Liver (tissue), 9 donors: ENCODE measurements around the gene ZNF212. TPM values are rescaled to one million over a fixed set of nuclear protein-coding genes. Genes with fewer than 3 reads are reported as not detected.

ENCODE experiments used
- DNase-seq: peaks from one replicate; pipeline ENCODE4 v3.0.0-alpha.2; 2017; ENCODE audit warnings: low spot score
- H3K27ac ChIP-seq, 2 donors: one replicate each; pipeline ENCODE4 v1.7.0; 2013; ENCODE audit warnings: inconsistent platforms in 2 of 2, low read length in 2 of 2, control low read depth in 1 of 2, low read depth in 1 of 2, mild to moderate bottlenecking in 1 of 2
- H3K27me3 ChIP-seq, 4 donors: one replicate each; pipeline versions ENCODE4 v1.6.1 to v1.7.0; 2013; ENCODE audit warnings: low read length in 3 of 4, inconsistent platforms in 1 of 4, mild to moderate bottlenecking in 1 of 4, moderate library complexity in 1 of 4; ENCODE audit not compliant: control insufficient read depth in 4 of 4, insufficient read depth in 4 of 4
- H3K36me3 ChIP-seq, 4 donors: one replicate each; pipeline versions ENCODE4 v1.6.1 to v1.7.0; 2013; ENCODE audit warnings: low read length in 3 of 4, mild to moderate bottlenecking in 3 of 4, low read depth in 1 of 4, moderate library complexity in 1 of 4; ENCODE audit not compliant: control insufficient read depth in 4 of 4, insufficient read depth in 3 of 4
- H3K4me1 ChIP-seq, 4 donors: one replicate each; pipeline versions ENCODE4 v1.6.1 to v1.7.0; 2013; ENCODE audit warnings: low read length in 3 of 4, mild to moderate bottlenecking in 3 of 4, moderate library complexity in 1 of 4; ENCODE audit not compliant: control insufficient read depth in 4 of 4, insufficient read depth in 4 of 4
- H3K4me3 ChIP-seq, 3 donors: one replicate each; pipeline versions ENCODE4 v1.6.1 to v1.7.0; 2013; ENCODE audit warnings: low read length in 3 of 3, control low read depth in 1 of 3, low read depth in 1 of 3, mild to moderate bottlenecking in 1 of 3
- H3K9ac ChIP-seq, 2 donors: one replicate each; pipeline ENCODE4 v1.7.0; 2013; ENCODE audit warnings: low read length in 2 of 2, mild to moderate bottlenecking in 2 of 2, moderate library complexity in 2 of 2, control low read depth in 1 of 2, low read depth in 1 of 2
- H3K9me3 ChIP-seq, 4 donors: one replicate each; pipeline versions ENCODE4 v1.6.1 to v1.7.0; 2013; ENCODE audit warnings: low read length in 3 of 4; ENCODE audit not compliant: control insufficient read depth in 4 of 4
- EGR1 ChIP-seq, 2 donors: IDR thresholded peaks; 2 replicates each; pipeline ENCODE4 v1.6.1; 2016 to 2018; ENCODE audit warnings: antibody characterized with exemption in 2 of 2, low read depth in 2 of 2
- FOXA1 ChIP-seq: IDR thresholded peaks from 2 replicates; pipeline ENCODE4 v1.6.1; 2016; ENCODE audit warnings: antibody characterized with exemption
- GABPA ChIP-seq, 2 donors: IDR thresholded peaks in 1 of 2; conservative IDR thresholded peaks in 1 of 2; 2 replicates each; pipeline ENCODE4 v1.6.1; 2016; ENCODE audit warnings: antibody characterized with exemption in 2 of 2, mild to moderate bottlenecking in 1 of 2, moderate library complexity in 1 of 2
- HNF4G ChIP-seq: IDR thresholded peaks from 2 replicates; pipeline ENCODE4 v1.6.1; 2016; ENCODE audit warnings: antibody characterized with exemption
- JUND ChIP-seq, 2 donors: IDR thresholded peaks; 2 replicates each; pipeline ENCODE4 v1.6.1; 2016; ENCODE audit warnings: antibody characterized with exemption in 2 of 2
- RAD21 ChIP-seq, 2 donors: IDR thresholded peaks; 2 replicates each; pipeline ENCODE4 v1.6.1; 2016; ENCODE audit warnings: antibody characterized with exemption in 2 of 2, mild to moderate bottlenecking in 2 of 2
- SP1 ChIP-seq: IDR thresholded peaks from 2 replicates; pipeline ENCODE4 v1.6.1; 2018; ENCODE audit warnings: antibody characterized with exemption, mild to moderate bottlenecking
- TAF1 ChIP-seq: conservative IDR thresholded peaks from 2 replicates; pipeline ENCODE4 v1.6.1; 2016; ENCODE audit warnings: antibody characterized with exemption, mild to moderate bottlenecking
- YY1 ChIP-seq: IDR thresholded peaks from 2 replicates; pipeline ENCODE4 v1.6.1; 2016; ENCODE audit warnings: antibody characterized with exemption, mild to moderate bottlenecking
- WGBS: extraction: QIAGEN DNeasy Blood & Tissue Kit; methylation state at CpG from one replicate; pipeline ENCODE4 v1.1.7; 2013; 5-methylcytosine and 5-hydroxymethylcytosine counted together
- polyA plus RNA-seq, 2 donors: library from polyadenylated mRNA; stranded (reverse) in 1 of 2; unstranded in 1 of 2; fragments of 200-250 nt in 1 of 2; fragments of >200 nt in 1 of 2; fragmentation: Nextera tagmentation in 1 of 2; extraction: Ambion mirVana in 1 of 2; gene quantifications; one replicate each; pipeline versions ENCODE4 v1.2.1 to v1.2.3, GENCODE V29; 2013 to 2015
- total RNA-seq, 2 donors: library from RNA; depleted of rRNA; stranded (reverse); fragments of >200 nt; gene quantifications; one replicate each; pipeline ENCODE4 v1.2.3, GENCODE V29; 2014
- TF ChIP-seq, protein P1 (sequence below): IDR thresholded peaks from 2 replicates; pipeline ENCODE4 v1.6.1; 2016; ENCODE audit warnings: antibody characterized with exemption, mild to moderate bottlenecking
- TF ChIP-seq, protein P2 (sequence below): IDR thresholded peaks from 2 replicates; pipeline ENCODE4 v1.6.1; 2016; ENCODE audit warnings: antibody characterized with exemption
- TF ChIP-seq, protein P3 (sequence below): IDR thresholded peaks from 2 replicates; pipeline ENCODE4 v1.6.1; 2016; ENCODE audit warnings: antibody characterized with exemption
- TF ChIP-seq, protein P4 (sequence below): IDR thresholded peaks from 2 replicates; pipeline ENCODE4 v1.6.1; 2016; ENCODE audit warnings: antibody characterized with exemption
- TF ChIP-seq, protein P5 (sequence below): fragments of 150-350 bp; IDR thresholded peaks from 2 replicates; pipeline ENCODE4 v1.5.1; 2017; ENCODE audit warnings: improper control_type of control experiment, low read depth, low read length; ENCODE audit not compliant: missing input control
- donor health status: healthy.
- donor health status: healthy.
- donor health status: healthy.
- donor health status: healthy.
- donor health status: healthy.

The ZNF212 gene
- total and polyA plus RNA-seq, 4 donors = 3.4 to 4.9 (median 3.7) TPM

DNA sequence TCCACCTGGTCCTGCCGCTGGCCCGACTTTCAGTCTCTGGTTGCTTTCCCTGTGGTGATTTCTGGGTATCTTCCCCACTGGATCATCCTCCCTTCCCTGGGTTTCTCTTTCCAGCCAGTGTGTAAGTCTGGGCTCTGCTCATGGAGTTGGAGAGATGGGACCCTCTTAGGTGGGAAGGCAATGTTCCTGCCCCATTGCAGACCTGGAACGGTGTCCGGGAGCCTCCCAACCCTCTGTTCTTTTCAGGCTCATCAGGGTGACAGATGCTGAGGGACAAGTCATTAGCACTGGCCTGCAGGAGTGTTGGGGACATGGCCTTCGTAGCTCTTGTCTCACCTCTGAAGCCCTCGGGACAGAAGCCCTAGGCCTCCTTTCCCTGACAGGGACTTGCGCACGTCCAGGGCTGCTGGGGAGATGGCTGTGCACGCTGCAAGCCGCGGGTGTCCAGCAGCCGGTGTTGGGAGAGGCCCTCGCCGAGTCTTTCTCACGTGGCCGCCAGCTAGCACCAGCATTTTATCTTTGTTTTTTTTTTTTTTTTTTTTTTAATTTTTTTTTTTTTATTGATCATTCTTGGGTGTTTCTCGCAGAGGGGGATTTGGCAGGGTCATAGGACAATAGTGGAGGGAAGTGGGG, 39.8 kb downstream of the ZNF212 start:
- peaks cover 0 to 9% (median 3%) of the 10 kb centered on the region in 4 donors for H3K4me1 ChIP-seq
- TF ChIP-seq, protein P1, sequence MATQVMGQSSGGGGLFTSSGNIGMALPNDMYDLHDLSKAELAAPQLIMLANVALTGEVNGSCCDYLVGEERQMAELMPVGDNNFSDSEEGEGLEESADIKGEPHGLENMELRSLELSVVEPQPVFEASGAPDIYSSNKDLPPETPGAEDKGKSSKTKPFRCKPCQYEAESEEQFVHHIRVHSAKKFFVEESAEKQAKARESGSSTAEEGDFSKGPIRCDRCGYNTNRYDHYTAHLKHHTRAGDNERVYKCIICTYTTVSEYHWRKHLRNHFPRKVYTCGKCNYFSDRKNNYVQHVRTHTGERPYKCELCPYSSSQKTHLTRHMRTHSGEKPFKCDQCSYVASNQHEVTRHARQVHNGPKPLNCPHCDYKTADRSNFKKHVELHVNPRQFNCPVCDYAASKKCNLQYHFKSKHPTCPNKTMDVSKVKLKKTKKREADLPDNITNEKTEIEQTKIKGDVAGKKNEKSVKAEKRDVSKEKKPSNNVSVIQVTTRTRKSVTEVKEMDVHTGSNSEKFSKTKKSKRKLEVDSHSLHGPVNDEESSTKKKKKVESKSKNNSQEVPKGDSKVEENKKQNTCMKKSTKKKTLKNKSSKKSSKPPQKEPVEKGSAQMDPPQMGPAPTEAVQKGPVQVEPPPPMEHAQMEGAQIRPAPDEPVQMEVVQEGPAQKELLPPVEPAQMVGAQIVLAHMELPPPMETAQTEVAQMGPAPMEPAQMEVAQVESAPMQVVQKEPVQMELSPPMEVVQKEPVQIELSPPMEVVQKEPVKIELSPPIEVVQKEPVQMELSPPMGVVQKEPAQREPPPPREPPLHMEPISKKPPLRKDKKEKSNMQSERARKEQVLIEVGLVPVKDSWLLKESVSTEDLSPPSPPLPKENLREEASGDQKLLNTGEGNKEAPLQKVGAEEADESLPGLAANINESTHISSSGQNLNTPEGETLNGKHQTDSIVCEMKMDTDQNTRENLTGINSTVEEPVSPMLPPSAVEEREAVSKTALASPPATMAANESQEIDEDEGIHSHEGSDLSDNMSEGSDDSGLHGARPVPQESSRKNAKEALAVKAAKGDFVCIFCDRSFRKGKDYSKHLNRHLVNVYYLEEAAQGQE = no peak
- TF ChIP-seq, protein P2, sequence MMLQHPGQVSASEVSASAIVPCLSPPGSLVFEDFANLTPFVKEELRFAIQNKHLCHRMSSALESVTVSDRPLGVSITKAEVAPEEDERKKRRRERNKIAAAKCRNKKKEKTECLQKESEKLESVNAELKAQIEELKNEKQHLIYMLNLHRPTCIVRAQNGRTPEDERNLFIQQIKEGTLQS = no peak
- TF ChIP-seq RAD21 (IDR thresholded peaks at IDR 0.05) = no peak
- no peak for TF ChIP-seq FOXA1
- TF ChIP-seq GABPA (IDR thresholded peaks at IDR 0.05 in 1 of 2, conservative IDR thresholded peaks at IDR 0.05 in 1 of 2) = no peak
- no peak for TF ChIP-seq EGR1 (IDR thresholded peaks at IDR 0.05; ENCODE audit: low read depth in 2 of 2)
- TF ChIP-seq SP1 = no peak
- TF ChIP-seq YY1 = no peak
- TF ChIP-seq, protein P3, sequence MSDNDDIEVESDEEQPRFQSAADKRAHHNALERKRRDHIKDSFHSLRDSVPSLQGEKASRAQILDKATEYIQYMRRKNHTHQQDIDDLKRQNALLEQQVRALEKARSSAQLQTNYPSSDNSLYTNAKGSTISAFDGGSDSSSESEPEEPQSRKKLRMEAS = no peak
- TF ChIP-seq, protein P4, sequence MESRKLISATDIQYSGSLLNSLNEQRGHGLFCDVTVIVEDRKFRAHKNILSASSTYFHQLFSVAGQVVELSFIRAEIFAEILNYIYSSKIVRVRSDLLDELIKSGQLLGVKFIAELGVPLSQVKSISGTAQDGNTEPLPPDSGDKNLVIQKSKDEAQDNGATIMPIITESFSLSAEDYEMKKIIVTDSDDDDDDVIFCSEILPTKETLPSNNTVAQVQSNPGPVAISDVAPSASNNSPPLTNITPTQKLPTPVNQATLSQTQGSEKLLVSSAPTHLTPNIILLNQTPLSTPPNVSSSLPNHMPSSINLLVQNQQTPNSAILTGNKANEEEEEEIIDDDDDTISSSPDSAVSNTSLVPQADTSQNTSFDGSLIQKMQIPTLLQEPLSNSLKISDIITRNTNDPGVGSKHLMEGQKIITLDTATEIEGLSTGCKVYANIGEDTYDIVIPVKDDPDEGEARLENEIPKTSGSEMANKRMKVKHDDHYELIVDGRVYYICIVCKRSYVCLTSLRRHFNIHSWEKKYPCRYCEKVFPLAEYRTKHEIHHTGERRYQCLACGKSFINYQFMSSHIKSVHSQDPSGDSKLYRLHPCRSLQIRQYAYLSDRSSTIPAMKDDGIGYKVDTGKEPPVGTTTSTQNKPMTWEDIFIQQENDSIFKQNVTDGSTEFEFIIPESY = no peak
- TF ChIP-seq TAF1 = no peak
- TF ChIP-seq, protein P5, sequence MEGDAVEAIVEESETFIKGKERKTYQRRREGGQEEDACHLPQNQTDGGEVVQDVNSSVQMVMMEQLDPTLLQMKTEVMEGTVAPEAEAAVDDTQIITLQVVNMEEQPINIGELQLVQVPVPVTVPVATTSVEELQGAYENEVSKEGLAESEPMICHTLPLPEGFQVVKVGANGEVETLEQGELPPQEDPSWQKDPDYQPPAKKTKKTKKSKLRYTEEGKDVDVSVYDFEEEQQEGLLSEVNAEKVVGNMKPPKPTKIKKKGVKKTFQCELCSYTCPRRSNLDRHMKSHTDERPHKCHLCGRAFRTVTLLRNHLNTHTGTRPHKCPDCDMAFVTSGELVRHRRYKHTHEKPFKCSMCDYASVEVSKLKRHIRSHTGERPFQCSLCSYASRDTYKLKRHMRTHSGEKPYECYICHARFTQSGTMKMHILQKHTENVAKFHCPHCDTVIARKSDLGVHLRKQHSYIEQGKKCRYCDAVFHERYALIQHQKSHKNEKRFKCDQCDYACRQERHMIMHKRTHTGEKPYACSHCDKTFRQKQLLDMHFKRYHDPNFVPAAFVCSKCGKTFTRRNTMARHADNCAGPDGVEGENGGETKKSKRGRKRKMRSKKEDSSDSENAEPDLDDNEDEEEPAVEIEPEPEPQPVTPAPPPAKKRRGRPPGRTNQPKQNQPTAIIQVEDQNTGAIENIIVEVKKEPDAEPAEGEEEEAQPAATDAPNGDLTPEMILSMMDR = no peak
- TF ChIP-seq JUND (IDR thresholded peaks at IDR 0.05) = no peak
- H3K9ac ChIP-seq = no peak overlapping the region
- no peak overlapping the region for H3K27ac ChIP-seq
- WGBS = 94% methylated on average over 17 of the region's 17 CpGs
- H3K36me3 ChIP-seq = peaks cover 0 to 14% (median 5%) of the 10 kb centered on the region in 4 donors
- DNase-seq = no peak
- H3K27me3 ChIP-seq = no peaks in the 10 kb centered on the region
- no peak overlapping the region for H3K4me3 ChIP-seq
- H3K9me3 ChIP-seq = no peaks in the 10 kb centered on the region

DNA sequence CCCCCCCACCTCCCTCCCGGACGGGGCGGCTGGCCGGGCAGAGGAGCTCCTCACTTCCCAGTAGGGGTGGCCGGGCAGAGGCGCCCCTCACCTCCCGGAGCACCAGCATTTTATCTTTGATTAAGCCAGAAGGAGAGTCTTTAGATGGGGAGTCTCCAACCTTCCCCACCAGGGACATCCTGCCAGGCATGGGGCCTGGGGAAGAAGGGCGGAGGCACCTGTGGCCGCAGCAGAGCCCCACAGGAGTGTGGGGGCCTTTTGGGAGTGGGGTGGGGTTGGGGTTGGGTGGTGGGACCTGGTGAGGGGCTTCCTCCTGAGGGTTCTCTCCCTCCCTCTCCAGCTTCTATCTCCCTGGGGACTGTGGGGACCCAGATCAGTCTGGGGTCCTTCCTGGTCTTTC, 40.7 kb downstream of the ZNF212 start:
- peaks cover 0 to 14% (median 5%) of the 10 kb centered on the region in 4 donors for H3K36me3 ChIP-seq
- no peak overlapping the region for H3K9ac ChIP-seq
- H3K27ac ChIP-seq = no peak overlapping the region
- WGBS = 90% methylated on average over 6 of the region's 9 CpGs
- no peak for TF ChIP-seq HNF4G
- TF ChIP-seq RAD21 (IDR thresholded peaks at IDR 0.05) = no peak
- TF ChIP-seq GABPA (IDR thresholded peaks at IDR 0.05 in 1 of 2, conservative IDR thresholded peaks at IDR 0.05 in 1 of 2) = no peak
- TF ChIP-seq EGR1 (IDR thresholded peaks at IDR 0.05; ENCODE audit: low read depth in 2 of 2) = no peak
- no peak for DNase-seq
- H3K9me3 ChIP-seq = no peaks in the 10 kb centered on the region
- no peak overlapping the region for H3K4me3 ChIP-seq
- H3K27me3 ChIP-seq = no peaks in the 10 kb centered on the region
- H3K4me1 ChIP-seq = peaks cover 1 to 18% (median 8%) of the 10 kb centered on the region in 4 donors
